Lower lobe of right lung (tissue), 2 donors: ENCODE data around the gene MAP3K14. TPM values are rescaled to one million over a fixed set of nuclear protein-coding genes. Genes with fewer than 3 reads are reported as not detected.
A peak's percentile ranks its signal among the peaks of the same experiment; 100 is the strongest.

Experiments
- ATAC-seq, 2 donors: fragments of 200-7000 bp; cut with Tn5 transposase; one replicate each; pipeline ENCODE4 v1.9.1; 2020 to 2022; ENCODE audit warnings: mild to moderate bottlenecking in 2 of 2, moderate library complexity in 2 of 2
- DNase-seq: peaks from one replicate; pipeline ENCODE4 v3.0.0-alpha.2; 2020
- H3K27ac ChIP-seq: fragments of 200-600 bp; one replicate; pipeline ENCODE4 v1.8.0; 2022
- H3K27me3 ChIP-seq: fragments of 200-600 bp; one replicate; pipeline ENCODE4 v1.8.0; 2022; ENCODE audit warnings: low read depth
- H3K36me3 ChIP-seq: fragments of 200-600 bp; one replicate; pipeline ENCODE4 v1.8.0; 2022; ENCODE audit warnings: mild to moderate bottlenecking
- H3K4me1 ChIP-seq: fragments of 200-600 bp; one replicate; pipeline ENCODE4 v1.8.0; 2022
- H3K4me3 ChIP-seq: fragments of 200-600 bp; one replicate; pipeline ENCODE4 v1.8.0; 2022; ENCODE audit warnings: mild to moderate bottlenecking
- H3K9me3 ChIP-seq: fragments of 200-600 bp; one replicate; pipeline ENCODE4 v1.8.0; 2022
- intact Hi-C: fragments of 100-400 bp; cut with DNase I; formaldehyde crosslinking; loops from one replicate; pipeline ENCODE4 v1.11.0; 2022
- total RNA-seq: library from RNA; stranded (reverse); fragmentation: NEBNext Ultra II Directional; extraction: Animal tissue kit (Norgen Biotek cat#: 25700); gene quantifications from one replicate; pipeline ENCODE4 v1.2.1, GENCODE V29; 2021
- TF ChIP-seq, protein P1 (sequence below): fragments of 200-600 bp; IDR thresholded peaks from one replicate; pipeline ENCODE4 v1.8.0; 2022; ENCODE audit warnings: antibody characterized with exemption, mild to moderate bottlenecking
- donor health status: DM: no; HTN: yes; CAD: no; lungs with severe emphysema.

MAP3K14 gene
- total RNA-seq, 1 donor from 2014 or later, result 9.3 TPM

GRCh38 chr17:45246861-45247428 lies 69.9 kb downstream of the MAP3K14 start:
- Histone ChIP-seq H3K27ac (peak overlapping the region; percentile 86), H3K27me3 (no peaks in the 10 kb centered on the region), H3K36me3 (peaks cover 49% of the 10 kb centered on the region), H3K9me3 (no peaks in the 10 kb centered on the region), H3K4me3 (peak overlapping the region; percentile 64), H3K4me1 (peaks cover 19% of the 10 kb centered on the region)
- DNase-seq, result no peak
- intact Hi-C loops, result no loop called here
- TF ChIP-seq, protein P1, sequence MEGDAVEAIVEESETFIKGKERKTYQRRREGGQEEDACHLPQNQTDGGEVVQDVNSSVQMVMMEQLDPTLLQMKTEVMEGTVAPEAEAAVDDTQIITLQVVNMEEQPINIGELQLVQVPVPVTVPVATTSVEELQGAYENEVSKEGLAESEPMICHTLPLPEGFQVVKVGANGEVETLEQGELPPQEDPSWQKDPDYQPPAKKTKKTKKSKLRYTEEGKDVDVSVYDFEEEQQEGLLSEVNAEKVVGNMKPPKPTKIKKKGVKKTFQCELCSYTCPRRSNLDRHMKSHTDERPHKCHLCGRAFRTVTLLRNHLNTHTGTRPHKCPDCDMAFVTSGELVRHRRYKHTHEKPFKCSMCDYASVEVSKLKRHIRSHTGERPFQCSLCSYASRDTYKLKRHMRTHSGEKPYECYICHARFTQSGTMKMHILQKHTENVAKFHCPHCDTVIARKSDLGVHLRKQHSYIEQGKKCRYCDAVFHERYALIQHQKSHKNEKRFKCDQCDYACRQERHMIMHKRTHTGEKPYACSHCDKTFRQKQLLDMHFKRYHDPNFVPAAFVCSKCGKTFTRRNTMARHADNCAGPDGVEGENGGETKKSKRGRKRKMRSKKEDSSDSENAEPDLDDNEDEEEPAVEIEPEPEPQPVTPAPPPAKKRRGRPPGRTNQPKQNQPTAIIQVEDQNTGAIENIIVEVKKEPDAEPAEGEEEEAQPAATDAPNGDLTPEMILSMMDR, result peak; percentile 44
- ATAC-seq, result peak; percentile 1 to 2

DNA sequence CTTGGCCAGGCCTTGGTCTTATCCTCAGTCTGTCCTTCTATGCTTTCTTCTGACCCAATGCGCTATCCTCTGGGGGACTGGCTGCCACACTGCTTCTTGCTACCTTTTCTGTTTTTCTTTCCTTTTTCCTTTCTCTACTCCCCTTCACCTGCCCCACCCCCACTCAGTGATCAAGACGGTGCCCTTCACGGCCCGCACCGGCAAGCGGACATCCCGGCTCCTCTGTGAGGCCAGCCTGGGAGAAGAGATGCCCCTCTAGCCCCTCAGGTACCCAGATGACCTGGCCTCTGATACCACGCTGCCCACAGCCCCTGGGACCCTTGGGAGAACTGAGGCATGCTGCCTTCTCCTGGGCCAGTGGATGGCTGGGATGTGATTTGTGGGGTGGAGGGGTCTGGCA lies 70.5 kb downstream of the MAP3K14 start:
- Histone ChIP-seq H3K27me3 (no peaks in the 10 kb centered on the region), H3K9me3 (no peaks in the 10 kb centered on the region), H3K4me1 (peaks cover 19% of the 10 kb centered on the region), H3K27ac (no peak overlapping the region), H3K4me3 (peak overlapping the region; percentile 64), H3K36me3 (peaks cover 52% of the 10 kb centered on the region)
- intact Hi-C loops, result no loop called here
- TF ChIP-seq, protein P1, result no peak
- DNase-seq (no peak), ATAC-seq (no peak)

GRCh38 chr17:45244725-45245656 lies 71.8 kb downstream of the MAP3K14 start:
- intact Hi-C loops, result no loop called here
- TF ChIP-seq, protein P1, result no peak
- DNase-seq, result no peak

DNA sequence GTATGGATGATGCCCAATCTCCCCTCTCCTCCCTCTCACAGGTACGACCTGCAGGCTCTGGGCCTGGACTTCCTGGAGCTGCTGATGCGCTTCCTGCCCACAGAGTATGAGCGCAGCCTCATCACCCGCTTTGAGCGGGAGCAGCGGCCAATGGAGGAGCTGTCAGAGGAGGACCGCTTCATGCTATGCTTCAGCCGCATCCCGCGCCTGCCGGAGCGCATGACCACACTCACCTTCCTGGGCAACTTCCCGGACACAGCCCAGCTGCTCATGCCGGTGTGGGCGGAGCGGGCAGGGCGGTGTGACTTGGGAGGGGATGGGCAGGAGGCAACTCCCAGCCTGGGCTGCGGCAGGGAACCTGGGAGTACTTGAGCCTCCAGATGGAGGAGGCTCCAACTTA lies 73.1 kb downstream of the MAP3K14 start:
- peaks cover 27% of the 10 kb centered on the region for H3K4me1 ChIP-seq
- intact Hi-C loops, result no loop called here
- H3K36me3 ChIP-seq, result peaks cover 77% of the 10 kb centered on the region
- no peak overlapping the region for H3K4me3 ChIP-seq
- TF ChIP-seq, protein P1, result no peak
- no peak for ATAC-seq
- DNase-seq, result no peak
- H3K27me3 ChIP-seq, result no peaks in the 10 kb centered on the region
- no peaks in the 10 kb centered on the region for H3K9me3 ChIP-seq
- H3K27ac ChIP-seq, result no peak overlapping the region

More at GRCh38 chr17:45244725-45245656, 71.8 kb downstream of the MAP3K14 start:
- ATAC-seq, result no peak
- Histone ChIP-seq H3K36me3 (peaks cover 65% of the 10 kb centered on the region), H3K27ac (no peak overlapping the region), H3K27me3 (no peaks in the 10 kb centered on the region), H3K4me3 (no peak overlapping the region), H3K4me1 (peaks cover 32% of the 10 kb centered on the region), H3K9me3 (no peaks in the 10 kb centered on the region)

- TF ChIP-seq, protein P1, result no peak
- no peak for ATAC-seq
- Histone ChIP-seq H3K4me3 (peak overlapping the region; percentile 48), H3K27ac (no peak overlapping the region), H3K36me3 (peaks cover 92% of the 10 kb centered on the region), H3K27me3 (no peaks in the 10 kb centered on the region), H3K9me3 (no peaks in the 10 kb centered on the region), H3K4me1 (peaks cover 21% of the 10 kb centered on the region)
- DNase-seq, result no peak
- intact Hi-C loops, result no loop called here
Measured at GRCh38 chr17:45242029-45242414, 74.8 kb downstream of the MAP3K14 start.
